GM21717 (cell line): ENCODE results near the gene CLSTN2.

Source experiments
- ATAC-seq: cut with Tn5 transposase; IDR thresholded peaks from one replicate; pipeline ENCODE4 v1.9.1; 2021; ENCODE audit warnings: mild to moderate bottlenecking, moderate library complexity; ENCODE audit not compliant: unreplicated experiment

CLSTN2 gene

DNA sequence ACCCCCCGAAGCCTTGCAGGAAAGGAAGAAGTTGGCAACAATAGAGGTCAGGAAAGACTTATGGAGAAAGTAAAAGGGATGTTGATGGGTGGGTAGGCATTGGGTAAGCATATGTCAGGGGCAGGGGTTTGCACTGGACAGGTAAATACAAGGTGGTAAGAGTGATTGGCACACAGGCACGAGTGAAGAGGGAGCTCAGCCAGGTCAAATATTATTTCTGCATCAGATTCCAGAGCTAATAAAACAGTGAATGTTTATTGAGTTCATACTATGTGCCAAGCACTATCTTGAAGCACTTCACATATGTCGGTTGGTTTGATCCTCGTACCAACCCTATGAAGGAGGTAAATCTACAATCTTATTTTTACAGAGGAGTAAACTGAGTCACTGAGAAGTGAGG, 6.6 kb downstream of the CLSTN2 start:
- ATAC-seq = no peak

DNA sequence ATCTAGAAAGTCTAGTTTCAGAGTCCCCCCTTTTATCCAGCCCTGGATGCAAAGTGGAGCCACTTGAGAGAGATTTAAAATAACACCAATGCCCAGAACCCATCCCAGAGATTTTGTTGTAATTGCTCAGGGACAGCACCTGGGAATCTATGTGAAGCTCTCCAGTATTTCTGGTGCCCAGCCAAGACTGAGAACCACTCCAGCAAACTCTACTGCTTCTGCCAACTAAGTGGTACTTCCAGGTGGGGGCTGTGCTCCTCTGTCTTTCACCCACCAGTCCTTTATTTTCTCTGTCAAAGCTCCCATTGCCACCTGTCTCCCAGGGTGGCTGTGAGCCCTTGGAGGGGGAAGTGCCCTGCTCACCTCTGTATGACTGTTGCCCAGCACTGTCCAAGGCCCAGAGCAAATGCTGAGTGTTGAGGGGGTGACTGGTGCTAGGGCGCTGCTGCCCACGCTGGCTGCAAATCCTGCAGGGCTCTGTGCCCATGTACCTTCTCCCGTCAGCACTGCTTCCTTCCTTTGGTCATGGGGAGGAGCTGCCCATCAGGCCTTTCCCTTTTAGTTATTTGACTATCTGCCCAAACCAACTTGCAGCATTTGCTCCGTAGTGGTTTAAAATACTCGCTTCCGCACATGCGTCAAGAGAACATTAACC, 9.4 kb downstream of the CLSTN2 start:
- ATAC-seq = no peak

- no peak for ATAC-seq
These were observed 10.4 kb downstream of the CLSTN2 start for GRCh38 chr3:139945386-139945785.

GRCh38 chr3:139945942-139946341, 11.0 kb downstream of the CLSTN2 start:
- no peak for ATAC-seq

GRCh38 chr3:139948467-139948866, 13.5 kb downstream of the CLSTN2 start:
- no peak for ATAC-seq

DNA sequence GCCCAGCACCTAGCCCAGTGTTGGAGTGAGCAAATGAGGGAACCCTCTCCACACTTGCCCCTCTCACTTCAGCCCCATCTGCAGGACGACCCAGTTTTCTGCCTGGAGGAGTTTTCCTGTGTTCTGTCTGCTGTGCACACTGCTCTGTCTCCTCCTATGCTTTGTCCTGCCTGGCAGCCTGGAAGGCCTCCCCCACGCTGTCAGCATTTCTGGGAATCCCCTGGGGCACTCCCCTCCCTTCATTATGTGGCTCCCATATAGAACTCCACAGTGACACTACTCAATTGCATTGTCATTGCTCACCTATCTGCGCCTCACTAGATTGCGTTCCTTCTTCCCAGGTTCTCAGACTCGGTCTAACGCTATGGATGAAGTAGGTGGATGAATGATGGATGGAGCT, 13.9 kb downstream of the CLSTN2 start:
- no peak for ATAC-seq

GRCh38 chr3:139953131-139953910, 18.3 kb downstream of the CLSTN2 start:
- no peak for ATAC-seq

DNA sequence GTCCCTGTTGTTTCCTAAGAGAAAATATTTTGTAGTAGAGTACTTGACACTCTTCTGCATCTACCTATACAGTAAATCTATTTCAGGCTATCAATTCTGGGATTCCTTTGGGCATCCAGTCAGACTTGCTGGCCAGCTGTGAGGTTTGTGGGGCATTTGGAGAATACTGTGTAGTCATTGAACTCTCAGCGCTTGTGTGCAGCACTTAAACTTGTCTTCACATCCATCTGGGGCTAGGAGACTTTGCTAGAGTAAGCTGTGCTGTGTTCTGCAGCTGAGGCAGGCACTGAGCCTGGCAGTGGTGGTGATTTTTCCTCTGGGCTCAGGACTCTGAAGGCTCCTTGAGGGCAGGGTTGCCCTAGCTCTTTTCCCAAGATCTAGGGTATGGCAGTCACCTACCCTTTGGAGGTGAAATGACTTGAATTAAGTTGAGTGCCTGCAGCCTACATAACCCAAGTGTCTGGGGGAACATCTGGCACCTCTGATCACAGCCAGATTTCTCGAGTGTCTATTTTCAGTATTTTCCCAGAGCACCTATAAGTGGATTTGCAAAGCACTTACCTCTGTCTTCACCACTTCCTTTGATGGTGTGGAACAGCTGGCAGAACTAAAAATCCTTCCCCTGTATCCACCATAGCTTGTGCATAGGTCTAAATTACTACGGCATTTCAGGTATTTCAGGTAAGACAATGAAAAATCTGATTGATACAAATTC, 19.3 kb downstream of the CLSTN2 start:
- ATAC-seq = no peak

- ATAC-seq = no peak
These were observed 22.9 kb downstream of the CLSTN2 start for GRCh38 chr3:139957844-139958243.

DNA sequence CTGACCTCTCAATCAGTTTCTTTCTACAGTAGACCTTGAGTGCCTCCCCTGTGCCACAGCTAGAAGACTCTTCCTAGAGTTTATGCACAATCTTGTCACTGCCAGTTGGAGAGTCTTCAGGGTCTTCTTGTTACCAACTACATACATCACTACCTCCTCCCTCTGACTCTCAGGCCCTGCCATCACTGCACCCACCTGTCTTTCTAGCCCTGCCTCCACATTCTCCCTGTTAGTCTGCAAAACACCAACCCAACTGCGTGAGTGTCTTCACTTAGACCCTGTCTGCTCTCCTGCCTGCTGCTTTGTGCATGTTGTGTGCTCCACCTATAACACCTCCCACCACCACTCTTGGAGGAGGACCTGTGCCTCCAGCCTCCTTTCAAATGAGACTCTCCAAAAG, 34.4 kb downstream of the CLSTN2 start:
- no peak for ATAC-seq

GRCh38 chr3:139970526-139970925, 35.5 kb downstream of the CLSTN2 start:
- ATAC-seq = no peak

- no peak for ATAC-seq
These were observed 39.9 kb downstream of the CLSTN2 start for GRCh38 chr3:139974809-139975425.

DNA sequence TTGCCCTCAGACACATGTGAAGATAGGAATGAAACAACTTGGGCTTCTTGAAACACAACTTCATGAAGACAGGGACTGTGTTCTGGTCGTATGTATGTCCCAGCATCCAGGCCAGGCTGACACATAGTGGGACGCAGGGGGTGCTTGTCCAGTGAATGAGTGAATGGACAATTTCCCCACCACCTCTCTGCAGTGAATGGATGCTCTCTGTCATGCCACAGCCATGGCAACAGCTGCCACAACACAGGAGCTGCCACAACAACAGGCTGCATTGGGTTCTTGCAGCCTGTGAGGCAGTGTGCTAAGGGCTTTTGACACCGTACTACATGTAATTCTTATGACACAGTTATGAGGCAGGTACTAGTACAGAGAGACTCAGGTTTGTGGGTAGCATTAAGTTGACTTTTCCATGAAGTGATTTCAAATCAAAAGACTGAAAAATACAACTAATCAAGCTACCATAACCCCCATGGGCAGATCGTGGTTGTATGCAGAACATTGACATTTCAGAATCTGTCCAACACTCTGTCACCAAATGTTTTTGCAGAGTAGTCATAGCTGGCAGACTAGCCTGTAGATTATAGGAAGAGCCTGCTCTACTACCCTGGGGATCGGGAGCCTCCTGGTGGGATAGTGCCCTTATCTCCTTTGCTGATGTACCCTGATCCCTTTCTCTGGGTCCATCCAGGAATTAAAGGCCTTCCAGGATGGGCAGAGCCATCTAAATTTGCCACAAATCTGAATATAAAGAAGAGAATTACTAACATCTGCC, 40.8 kb downstream of the CLSTN2 start:
- no peak for ATAC-seq

DNA sequence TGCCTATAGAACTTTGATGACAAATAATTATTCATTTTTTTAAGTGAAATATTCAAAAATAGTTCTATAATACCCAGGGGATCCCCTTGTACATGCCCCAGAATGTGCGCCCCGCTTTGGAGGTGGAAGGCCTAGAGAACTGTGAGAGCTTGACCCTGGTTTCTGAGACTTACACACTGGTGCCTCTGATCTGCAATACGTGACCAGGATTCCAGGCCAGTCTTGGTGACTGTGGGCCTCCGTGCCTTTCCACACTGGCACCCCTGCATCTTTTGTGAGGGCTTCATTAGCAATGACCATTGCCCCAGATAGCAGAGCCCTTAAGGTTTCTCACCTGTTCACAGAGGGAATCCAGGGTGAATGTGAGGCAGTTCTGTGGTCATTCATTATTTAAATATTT, 44.0 kb downstream of the CLSTN2 start:
- no peak for ATAC-seq

- ATAC-seq = no peak
These were observed 45.0 kb downstream of the CLSTN2 start for GRCh38 chr3:139979991-139980390.

- ATAC-seq = no peak
These were observed 47.4 kb downstream of the CLSTN2 start for GRCh38 chr3:139982404-139982803.

- no peak for ATAC-seq
These were observed 50.6 kb downstream of the CLSTN2 start for GRCh38 chr3:139985576-139985975.

- ATAC-seq = no peak
These were observed 52.9 kb downstream of the CLSTN2 start for GRCh38 chr3:139987908-139988307.

DNA sequence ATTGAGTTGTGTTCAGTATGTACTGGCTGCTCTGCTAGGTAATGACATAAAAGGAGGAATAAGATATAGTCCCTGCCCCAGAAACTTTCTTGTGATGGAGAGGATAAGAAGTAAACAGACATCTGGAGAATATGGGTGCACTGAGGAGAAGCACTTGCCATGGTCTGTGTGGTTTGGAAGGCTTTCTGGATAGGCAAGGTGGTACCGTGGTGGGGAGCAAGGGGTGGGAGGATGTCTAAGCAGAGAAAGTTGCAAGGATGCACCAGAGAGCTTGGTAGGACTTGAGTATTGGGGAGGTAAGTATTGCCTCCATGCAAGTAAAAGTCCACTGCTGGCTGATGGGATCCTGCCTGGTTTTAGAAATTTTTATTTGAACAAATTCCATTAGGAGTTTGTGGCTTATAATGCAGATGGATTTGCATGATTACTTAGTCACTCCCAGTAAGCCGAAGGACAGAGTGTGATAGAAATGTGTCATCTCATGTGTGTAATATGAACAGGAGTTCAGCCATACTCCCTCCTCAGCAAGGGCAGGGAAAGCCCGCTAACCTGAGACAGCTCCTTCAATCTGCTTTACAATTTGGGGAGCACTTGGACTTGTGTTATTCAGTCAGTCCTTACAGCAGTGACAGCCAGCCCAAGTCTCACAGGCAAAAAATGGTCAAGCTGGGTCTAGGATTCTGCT, 53.6 kb downstream of the CLSTN2 start:
- no peak for ATAC-seq

DNA sequence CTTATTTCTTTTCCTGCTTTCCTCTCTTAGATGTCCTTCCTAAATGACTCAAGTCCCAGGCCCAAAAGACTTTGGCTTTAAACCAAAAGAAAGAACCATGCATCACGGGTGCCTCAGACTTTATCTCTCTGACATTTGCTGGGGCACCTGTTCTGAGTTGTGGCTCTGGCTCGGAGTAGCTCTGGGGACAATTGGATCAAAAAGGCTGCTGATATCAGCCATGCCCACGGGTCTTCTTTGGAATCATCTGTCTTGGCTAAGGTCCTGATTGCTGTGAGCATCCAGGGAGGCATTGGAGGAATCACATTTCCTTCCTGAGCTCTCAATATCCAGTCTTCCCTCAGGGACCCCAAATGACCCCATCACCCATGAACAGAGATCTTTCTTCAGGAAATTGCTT, 59.9 kb downstream of the CLSTN2 start:
- no peak for ATAC-seq
